ENCODE data around the gene PHKG2.

Gene PHKG2

GRCh38 chr16:30722916-30723315, 25.3 kb upstream of the PHKG2 start:
- Histone ChIP-seq H3K9ac (ENCODE audit: low read depth, low read length, poor library complexity, severe bottlenecking) (no peak overlapping the region), H3K36me3 (ENCODE audit: insufficient read depth, low read length) (peaks cover 79% of the 10 kb centered on the region), H2AFZ (ENCODE audit: low read length) (no peak overlapping the region), H3F3A (ENCODE audit: low read depth) (no peaks in the 10 kb centered on the region), H3K4me2 (ENCODE audit: low read depth, low read length, poor library complexity, severe bottlenecking) (no peak overlapping the region), H3K4me1 (ENCODE audit: insufficient read depth, low read length, poor library complexity, severe bottlenecking) (no peaks in the 10 kb centered on the region), H3K9me3 (ENCODE audit: insufficient read depth, low read depth, low read length) (no peaks in the 10 kb centered on the region), H3K9me2 (replicated peaks; ENCODE audit: low read depth, low read length) (no peaks in the 10 kb centered on the region), H4K20me1 (ENCODE audit: insufficient read depth, low read length, poor library complexity, severe bottlenecking) (peaks cover 16% of the 10 kb centered on the region), H3K79me2 (ENCODE audit: insufficient read depth, low read length) (peaks cover 16% of the 10 kb centered on the region; the same call in 1 of the 2 replicates), H3K4me3 (ENCODE audit: low read length, poor library complexity, severe bottlenecking) (no peak overlapping the region), H3K27me3 (ENCODE audit: insufficient read depth, low read length, poor library complexity, severe bottlenecking) (no peaks in the 10 kb centered on the region)
- TF ChIP-seq EZH2phosphoT487 (IDR thresholded peaks at IDR 0.05; ENCODE audit: borderline replicate concordance) (no peak), CTCF (conservative IDR thresholded peaks at IDR 0.05; ENCODE audit: low read length) (no peak)

DNA sequence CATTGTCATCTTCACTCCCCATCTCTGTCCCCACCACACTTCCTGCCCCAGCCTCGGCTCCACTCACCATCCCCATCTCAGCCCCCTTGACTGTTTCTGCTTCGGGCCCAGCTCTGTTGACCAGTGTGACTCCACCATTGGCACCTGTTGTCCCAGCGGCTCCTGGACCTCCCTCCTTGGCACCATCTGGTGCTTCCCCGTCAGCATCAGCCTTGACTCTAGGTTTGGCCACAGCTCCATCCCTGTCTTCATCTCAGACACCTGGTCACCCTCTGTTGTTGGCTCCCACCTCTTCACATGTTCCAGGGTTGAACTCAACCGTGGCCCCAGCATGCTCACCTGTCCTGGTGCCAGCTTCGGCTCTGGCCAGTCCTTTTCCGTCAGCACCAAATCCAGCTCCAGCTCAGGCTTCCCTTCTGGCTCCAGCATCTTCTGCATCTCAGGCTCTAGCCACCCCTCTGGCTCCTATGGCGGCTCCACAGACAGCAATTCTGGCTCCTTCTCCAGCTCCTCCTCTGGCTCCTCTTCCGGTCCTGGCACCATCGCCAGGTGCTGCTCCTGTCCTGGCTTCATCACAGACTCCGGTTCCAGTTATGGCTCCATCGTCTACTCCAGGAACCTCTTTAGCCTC, 24.4 kb upstream of the PHKG2 start:
- H3K4me2 ChIP-seq (ENCODE audit: low read depth, low read length, poor library complexity, severe bottlenecking), result no peak overlapping the region
- H3K4me1 ChIP-seq (ENCODE audit: insufficient read depth, low read length, poor library complexity, severe bottlenecking), result no peaks in the 10 kb centered on the region
- TF ChIP-seq CTCF (conservative IDR thresholded peaks at IDR 0.05; ENCODE audit: low read length) (no peak), EZH2phosphoT487 (IDR thresholded peaks at IDR 0.05; ENCODE audit: borderline replicate concordance) (no peak)
- H2AFZ ChIP-seq (ENCODE audit: low read length), result no peak overlapping the region
- no peaks in the 10 kb centered on the region for H3K27me3 ChIP-seq (ENCODE audit: insufficient read depth, low read length, poor library complexity, severe bottlenecking)
- H3K9ac ChIP-seq (ENCODE audit: low read depth, low read length, poor library complexity, severe bottlenecking), result no peak overlapping the region
- H3K9me3 ChIP-seq (ENCODE audit: insufficient read depth, low read depth, low read length), result no peaks in the 10 kb centered on the region
- H3F3A ChIP-seq (ENCODE audit: low read depth), result no peaks in the 10 kb centered on the region
- H3K9me2 ChIP-seq (replicated peaks; ENCODE audit: low read depth, low read length), result no peaks in the 10 kb centered on the region
- H3K36me3 ChIP-seq (ENCODE audit: insufficient read depth, low read length), result peaks cover 81% of the 10 kb centered on the region
- H3K79me2 ChIP-seq (ENCODE audit: insufficient read depth, low read length), result peaks cover 9% of the 10 kb centered on the region; the same call in 1 of the 2 replicates
- peaks cover 15% of the 10 kb centered on the region for H4K20me1 ChIP-seq (ENCODE audit: insufficient read depth, low read length, poor library complexity, severe bottlenecking)
- H3K4me3 ChIP-seq (ENCODE audit: low read length, poor library complexity, severe bottlenecking), result no peak overlapping the region

DNA sequence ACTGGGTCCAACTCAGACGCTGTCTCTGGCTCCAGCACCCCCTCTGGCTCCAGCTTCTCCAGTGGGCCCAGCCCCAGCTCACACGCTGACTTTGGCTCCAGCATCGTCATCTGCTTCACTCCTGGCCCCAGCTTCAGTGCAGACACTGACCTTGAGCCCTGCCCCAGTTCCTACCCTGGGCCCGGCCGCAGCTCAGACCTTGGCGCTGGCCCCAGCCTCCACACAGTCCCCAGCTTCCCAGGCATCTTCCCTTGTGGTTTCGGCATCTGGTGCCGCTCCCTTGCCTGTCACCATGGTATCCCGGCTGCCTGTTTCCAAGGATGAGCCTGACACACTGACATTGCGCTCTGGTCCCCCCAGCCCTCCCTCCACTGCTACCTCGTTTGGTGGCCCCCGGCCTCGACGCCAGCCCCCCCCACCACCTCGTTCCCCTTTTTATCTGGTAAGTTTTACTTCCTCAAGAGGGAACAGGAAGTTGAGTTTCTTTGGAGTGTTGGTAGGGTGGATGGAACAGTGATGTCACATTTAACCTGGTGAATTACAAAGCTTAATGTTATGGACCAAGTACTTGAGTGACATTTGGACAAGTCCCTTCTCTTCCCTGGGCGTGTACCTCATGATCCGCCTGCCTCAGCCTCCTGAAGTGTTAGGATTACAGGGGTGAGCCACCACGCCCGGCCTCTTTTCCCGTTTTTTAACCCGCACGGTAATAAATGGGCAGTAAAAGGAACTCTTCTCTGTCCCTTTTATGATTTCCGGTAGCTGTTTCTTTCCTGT, 23.4 kb upstream of the PHKG2 start:
- Histone ChIP-seq H3F3A (ENCODE audit: low read depth) (no peaks in the 10 kb centered on the region), H3K27me3 (ENCODE audit: insufficient read depth, low read length, poor library complexity, severe bottlenecking) (no peaks in the 10 kb centered on the region), H3K4me2 (ENCODE audit: low read depth, low read length, poor library complexity, severe bottlenecking) (no peak overlapping the region), H3K4me1 (ENCODE audit: insufficient read depth, low read length, poor library complexity, severe bottlenecking) (no peaks in the 10 kb centered on the region), H3K9me3 (ENCODE audit: insufficient read depth, low read depth, low read length) (no peaks in the 10 kb centered on the region), H3K36me3 (ENCODE audit: insufficient read depth, low read length) (peaks cover 83% of the 10 kb centered on the region), H4K20me1 (ENCODE audit: insufficient read depth, low read length, poor library complexity, severe bottlenecking) (peaks cover 10% of the 10 kb centered on the region), H3K9me2 (replicated peaks; ENCODE audit: low read depth, low read length) (no peaks in the 10 kb centered on the region), H3K9ac (ENCODE audit: low read depth, low read length, poor library complexity, severe bottlenecking) (no peak overlapping the region), H3K79me2 (ENCODE audit: insufficient read depth, low read length) (peaks cover 4% of the 10 kb centered on the region; the same call in 1 of the 2 replicates), H3K4me3 (ENCODE audit: low read length, poor library complexity, severe bottlenecking) (no peak overlapping the region), H2AFZ (ENCODE audit: low read length) (no peak overlapping the region)
- TF ChIP-seq EZH2phosphoT487 (IDR thresholded peaks at IDR 0.05; ENCODE audit: borderline replicate concordance), result no peak
- TF ChIP-seq CTCF (conservative IDR thresholded peaks at IDR 0.05; ENCODE audit: low read length), result no peak
